Measurements from ENCODE around the gene KLRC2. TPM values are rescaled to one million over a fixed set of nuclear protein-coding genes. Genes with fewer than 3 reads are reported as not detected.

KLRC2 gene
- total and polyA plus RNA-seq, 7 donors, result 0.49 to 0.74 TPM; not detected in 5

GRCh38 chr12:10381928-10382628, 53.7 kb downstream of the KLRC2 start:
- 82 to 94% methylated on average over 4 of the region's 4 CpGs for WGBS, 2 donors
- H3K27ac ChIP-seq, result no peak overlapping the region
- intact Hi-C loops (cut with DNase I), result no loop called here

More at GRCh38 chr12:10381928-10382628, 53.7 kb downstream of the KLRC2 start:
- Histone ChIP-seq H3K27me3 (no peaks in the 10 kb centered on the region), H3K4me3 (no peak overlapping the region), H3K9me3 (peaks cover 0 to 4% (median 0%) of the 10 kb centered on the region in 4 donors), H3K4me1 (no peaks in the 10 kb centered on the region), H3K36me3 (no peaks in the 10 kb centered on the region)
- no peak for DNase-seq
- TF ChIP-seq POLR2AphosphoS5 (IDR thresholded peaks at IDR 0.05), result no peak

Other genes starting within 250 kb of the KLRC2 start
- gene GABARAPL1, start 223.1 kb downstream of the KLRC2 start, total RNA-seq, result 100 to 1,000 TPM in 2 of 4 donors, 10 to 100 TPM in 2; 78.5 to 122 (median 102) TPM
- 10 to 100 TPM; 38.3 to 75.1 (median 54.6) TPM for gene GABARAPL1, start 223.1 kb downstream of the KLRC2 start, polyA plus RNA-seq
- 1 to 10 TPM in 2 of 4 donors, under 1 TPM in 2; 0.54 to 3.6 (median 1.2) TPM for gene KLRD1, start 128.1 kb downstream of the KLRC2 start, total RNA-seq
- gene KLRD1, start 128.1 kb downstream of the KLRC2 start, polyA plus RNA-seq, result 1 to 10 TPM in 1 of 3 donors, under 1 TPM in 1, not detected in 1; 0.60 to 2.5 TPM
- gene KLRK1, start 46.0 kb downstream of the KLRC2 start, total RNA-seq, result 1 to 10 TPM in 2 of 4 donors, under 1 TPM in 1, not detected in 1; 0.33 to 1.8 (median 1.7) TPM
- 10 to 100 TPM in 1 of 3 donors, 1 to 10 TPM in 1, not detected in 1; 2.4 to 16.0 TPM for gene KLRK1, start 46.0 kb downstream of the KLRC2 start, polyA plus RNA-seq
- under 1 TPM in 1 of 4 donors, not detected in 3; 0.54 TPM for gene KLRC4, start 26.3 kb downstream of the KLRC2 start, total RNA-seq
- gene KLRC4, start 26.3 kb downstream of the KLRC2 start, polyA plus RNA-seq, result under 1 TPM in 1 of 3 donors, not detected in 2; 0.23 TPM
- gene KLRC3, start 15.4 kb downstream of the KLRC2 start, total RNA-seq, result not detected
- gene KLRC3, start 15.4 kb downstream of the KLRC2 start, polyA plus RNA-seq, result 1 to 10 TPM in 1 of 3 donors, not detected in 2; 1.8 TPM
- not detected for gene KLRC1, start 17.4 kb upstream of the KLRC2 start, total RNA-seq
- 1 to 10 TPM in 2 of 3 donors, under 1 TPM in 1; 0.69 to 1.8 (median 1.3) TPM for gene KLRC1, start 17.4 kb upstream of the KLRC2 start, polyA plus RNA-seq
- gene EIF2S3B, start 69.9 kb upstream of the KLRC2 start, total RNA-seq, result 1 to 10 TPM in 1 of 4 donors, under 1 TPM in 2, not detected in 1; 0.36 to 1.1 (median 0.66) TPM
- 1 to 10 TPM in 1 of 3 donors, under 1 TPM in 1, not detected in 1; 0.55 to 1.2 TPM for gene EIF2S3B, start 69.9 kb upstream of the KLRC2 start, polyA plus RNA-seq
- gene MAGOHB, start 177.6 kb upstream of the KLRC2 start, total RNA-seq, result 10 to 100 TPM in 3 of 4 donors, 1 to 10 TPM in 1; 8.6 to 17.4 (median 12.5) TPM
- gene MAGOHB, start 177.6 kb upstream of the KLRC2 start, polyA plus RNA-seq, result 10 to 100 TPM; 17.6 to 25.7 (median 18.6) TPM
- gene STYK1, start 238.0 kb upstream of the KLRC2 start, total RNA-seq, result under 1 TPM in 3 of 4 donors, not detected in 1; 0.16 to 0.54 (median 0.36) TPM
- 10 to 100 TPM in 1 of 3 donors, 1 to 10 TPM in 2; 6.9 to 14.1 (median 9.0) TPM for gene STYK1, start 238.0 kb upstream of the KLRC2 start, polyA plus RNA-seq